Measurements from ENCODE around the gene KIAA1143.

KIAA1143 gene

DNA sequence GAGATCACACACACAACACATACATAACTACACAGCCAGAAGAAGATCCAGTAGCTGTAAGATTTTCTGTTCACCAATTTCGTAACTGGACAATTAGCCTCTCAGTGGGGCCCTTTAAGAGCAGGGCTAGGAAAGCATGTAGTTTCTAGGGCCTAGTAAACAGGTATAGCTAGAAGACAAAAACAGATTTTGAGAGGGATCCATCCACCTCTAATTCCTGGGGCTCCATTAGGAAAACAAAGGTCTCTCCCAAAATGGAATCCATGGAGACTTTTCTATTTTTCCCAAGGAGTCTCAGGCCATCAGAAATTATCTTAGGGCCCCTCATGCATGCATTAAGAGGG, 10.7 kb upstream of the KIAA1143 start:
- in situ Hi-C loops (cut with MboI; ENCODE audit: low pct_unique_long_range_greater_than_20kb, low sequenced_read_pairs, unreplicated experiment): no loop called here
- no peak for DNase-seq (ENCODE audit: low spot score)
- TF ChIP-seq, protein P1, sequence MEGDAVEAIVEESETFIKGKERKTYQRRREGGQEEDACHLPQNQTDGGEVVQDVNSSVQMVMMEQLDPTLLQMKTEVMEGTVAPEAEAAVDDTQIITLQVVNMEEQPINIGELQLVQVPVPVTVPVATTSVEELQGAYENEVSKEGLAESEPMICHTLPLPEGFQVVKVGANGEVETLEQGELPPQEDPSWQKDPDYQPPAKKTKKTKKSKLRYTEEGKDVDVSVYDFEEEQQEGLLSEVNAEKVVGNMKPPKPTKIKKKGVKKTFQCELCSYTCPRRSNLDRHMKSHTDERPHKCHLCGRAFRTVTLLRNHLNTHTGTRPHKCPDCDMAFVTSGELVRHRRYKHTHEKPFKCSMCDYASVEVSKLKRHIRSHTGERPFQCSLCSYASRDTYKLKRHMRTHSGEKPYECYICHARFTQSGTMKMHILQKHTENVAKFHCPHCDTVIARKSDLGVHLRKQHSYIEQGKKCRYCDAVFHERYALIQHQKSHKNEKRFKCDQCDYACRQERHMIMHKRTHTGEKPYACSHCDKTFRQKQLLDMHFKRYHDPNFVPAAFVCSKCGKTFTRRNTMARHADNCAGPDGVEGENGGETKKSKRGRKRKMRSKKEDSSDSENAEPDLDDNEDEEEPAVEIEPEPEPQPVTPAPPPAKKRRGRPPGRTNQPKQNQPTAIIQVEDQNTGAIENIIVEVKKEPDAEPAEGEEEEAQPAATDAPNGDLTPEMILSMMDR (IDR thresholded peaks at IDR 0.05; ENCODE audit: extremely low read depth, insufficient read depth, missing control alignments): no peak

DNA sequence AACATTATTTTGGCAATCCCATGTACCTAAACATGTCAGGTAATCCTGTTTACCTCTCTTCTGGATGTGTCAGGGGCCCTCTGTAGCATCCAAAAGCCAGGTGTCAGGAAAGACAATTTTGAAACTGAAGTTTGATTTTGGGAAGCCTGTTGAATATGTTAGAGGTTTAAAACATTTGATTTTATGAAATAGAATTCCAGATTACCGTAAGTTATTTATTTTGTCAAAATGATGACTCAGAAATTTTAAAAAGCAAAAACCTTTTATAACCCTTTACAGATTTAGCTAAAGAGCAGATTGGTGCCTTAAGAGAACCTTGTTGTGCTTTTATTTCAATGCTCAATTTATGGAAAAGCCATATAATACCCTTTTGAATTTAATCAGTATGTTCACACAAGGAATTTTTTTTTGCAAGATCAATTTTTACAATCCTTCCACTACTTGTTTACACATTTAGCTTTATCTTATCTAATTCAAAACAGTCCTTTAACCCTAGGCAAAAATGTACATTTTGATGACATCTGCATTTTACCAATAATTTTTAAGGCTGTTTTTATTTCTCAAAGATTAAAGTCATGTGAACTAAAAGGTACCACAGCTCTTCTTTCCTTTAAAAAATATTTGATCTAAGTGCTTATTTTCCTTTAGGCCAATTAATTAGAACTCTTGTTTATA, 10.1 kb upstream of the KIAA1143 start:
- in situ Hi-C loops (cut with MboI; ENCODE audit: low pct_unique_long_range_greater_than_20kb, low sequenced_read_pairs, unreplicated experiment): no loop called here
- no peak for DNase-seq (ENCODE audit: low spot score)
- TF ChIP-seq, protein P1 (IDR thresholded peaks at IDR 0.05; ENCODE audit: extremely low read depth, insufficient read depth, missing control alignments): no peak

DNA sequence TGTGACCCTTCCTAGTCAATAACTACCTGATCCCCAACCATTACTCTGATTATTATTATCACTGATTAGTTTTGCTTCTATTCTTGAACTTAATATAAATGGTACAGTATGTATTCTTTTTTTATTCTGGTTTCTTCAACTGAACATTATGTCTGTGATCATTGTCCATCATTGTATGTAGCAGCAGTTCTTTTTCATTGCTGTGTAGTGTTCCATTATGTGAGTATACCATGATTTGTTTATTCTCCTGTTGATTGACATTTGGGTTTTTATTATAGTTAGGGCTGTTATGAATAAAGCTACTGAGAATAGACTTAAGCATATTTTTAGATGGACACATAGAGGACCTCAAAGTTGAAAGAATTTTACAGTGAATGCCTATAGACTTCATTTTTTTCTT, 2.8 kb upstream of the KIAA1143 start:
- TF ChIP-seq, protein P1 (IDR thresholded peaks at IDR 0.05; ENCODE audit: extremely low read depth, insufficient read depth, missing control alignments): no peak
- in situ Hi-C loops (cut with MboI; ENCODE audit: low pct_unique_long_range_greater_than_20kb, low sequenced_read_pairs, unreplicated experiment): no loop called here
- DNase-seq (ENCODE audit: low spot score): no peak

DNA sequence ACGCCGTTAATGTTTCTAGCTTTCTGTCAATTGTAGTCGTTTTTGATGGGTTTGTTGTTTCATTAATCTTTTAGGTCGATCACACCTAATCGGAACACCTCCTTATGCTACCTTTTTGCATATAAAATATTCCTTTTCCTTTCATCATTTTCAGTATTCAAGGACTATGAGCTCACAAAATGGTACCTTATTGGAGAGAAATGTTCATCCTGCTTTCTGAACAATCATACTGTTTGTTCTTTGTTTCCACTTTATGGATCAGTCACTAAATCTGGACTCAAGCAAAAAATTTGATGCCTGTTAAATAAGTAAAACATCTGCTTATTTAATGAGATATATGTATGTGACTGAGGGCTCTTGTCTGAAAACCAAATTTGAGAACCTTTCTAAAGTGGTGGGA, 1.3 kb upstream of the KIAA1143 start:
- TF ChIP-seq, protein P1 (IDR thresholded peaks at IDR 0.05; ENCODE audit: extremely low read depth, insufficient read depth, missing control alignments): no peak
- DNase-seq (ENCODE audit: low spot score): no peak
- in situ Hi-C loops (cut with MboI; ENCODE audit: low pct_unique_long_range_greater_than_20kb, low sequenced_read_pairs, unreplicated experiment): no loop called here

DNA sequence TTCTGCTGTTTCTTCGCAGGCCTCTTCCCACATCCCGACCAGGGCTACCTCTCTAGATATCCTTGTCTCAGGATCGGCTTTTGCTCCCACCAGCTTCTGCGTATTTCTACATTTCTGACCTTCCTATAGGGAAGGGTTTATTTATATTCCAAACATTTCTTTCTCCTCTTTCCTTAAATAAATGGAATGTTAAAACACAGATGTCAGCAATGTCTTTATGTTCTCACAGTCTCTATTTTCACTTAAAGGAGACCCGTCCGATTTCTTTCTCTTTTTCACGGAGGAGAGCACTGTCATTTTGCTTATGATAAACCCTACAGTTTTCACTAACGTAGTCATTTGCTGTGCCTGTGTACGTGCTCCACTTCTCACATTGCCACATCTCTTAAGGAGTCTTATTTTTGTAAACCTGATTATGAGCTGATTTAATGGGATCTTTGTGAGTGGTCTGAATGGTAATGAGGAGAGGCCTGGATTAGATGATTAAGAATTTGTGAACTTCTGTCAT, 805 bp upstream of the KIAA1143 start:
- DNase-seq (ENCODE audit: low spot score): no peak
- TF ChIP-seq, protein P1 (IDR thresholded peaks at IDR 0.05; ENCODE audit: extremely low read depth, insufficient read depth, missing control alignments): no peak
- in situ Hi-C loops (cut with MboI; ENCODE audit: low pct_unique_long_range_greater_than_20kb, low sequenced_read_pairs, unreplicated experiment): no loop called here

DNA sequence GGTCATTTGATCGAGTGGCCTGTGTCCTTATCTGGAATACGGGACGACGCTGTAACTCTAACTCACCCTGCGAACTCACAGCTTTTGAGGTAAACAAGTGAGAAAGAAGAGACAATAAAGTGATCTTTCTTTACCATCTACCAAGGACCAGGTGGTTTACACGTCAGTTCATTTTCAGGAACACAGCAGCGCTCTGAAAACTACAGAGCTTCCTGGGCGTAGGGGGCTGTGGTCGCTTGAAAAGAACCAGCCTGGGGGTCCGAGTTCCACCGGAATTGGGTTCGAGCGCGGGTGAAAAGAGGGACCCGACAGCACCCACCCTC, 357 bp downstream of the KIAA1143 start:
- TF ChIP-seq, protein P1 (IDR thresholded peaks at IDR 0.05; ENCODE audit: extremely low read depth, insufficient read depth, missing control alignments): no peak
- peak; percentile 24 for DNase-seq (ENCODE audit: low spot score)
- in situ Hi-C loops (cut with MboI; ENCODE audit: low pct_unique_long_range_greater_than_20kb, low sequenced_read_pairs, unreplicated experiment): no loop called here

All from GM13977 (cell line).